Tibial nerve (tissue), 4 donors: Measurements from ENCODE around the gene ZMPSTE24.

Experiments used
- EP300 ChIP-seq, 2 donors: sonication (generic); formaldehyde crosslinking; IDR thresholded peaks; one replicate each; pipeline ENCODE4 v1.6.1; 2017; ENCODE audit warnings: antibody characterized with exemption in 2 of 2, mild to moderate bottlenecking in 1 of 2
- POLR2A ChIP-seq, 2 donors: fragments of 450-650 bp; IDR thresholded peaks; one replicate each; pipeline ENCODE4 v1.6.1; 2017; ENCODE audit warnings: antibody characterized with exemption in 2 of 2, mild to moderate bottlenecking in 2 of 2, moderate library complexity in 2 of 2
- TF ChIP-seq, protein P1 (sequence below), 5 experiments: fragments of 200-600 bp in 3 of 5; fragments of 450-650 bp in 2 of 5; sonication (generic) in 3 of 5; IDR thresholded peaks; one replicate each; pipeline ENCODE4 v1.5.1; 2016 to 2019; ENCODE audit warnings: antibody characterized with exemption in 5 of 5, mild to moderate bottlenecking in 3 of 5, moderate library complexity in 2 of 5

DNA sequence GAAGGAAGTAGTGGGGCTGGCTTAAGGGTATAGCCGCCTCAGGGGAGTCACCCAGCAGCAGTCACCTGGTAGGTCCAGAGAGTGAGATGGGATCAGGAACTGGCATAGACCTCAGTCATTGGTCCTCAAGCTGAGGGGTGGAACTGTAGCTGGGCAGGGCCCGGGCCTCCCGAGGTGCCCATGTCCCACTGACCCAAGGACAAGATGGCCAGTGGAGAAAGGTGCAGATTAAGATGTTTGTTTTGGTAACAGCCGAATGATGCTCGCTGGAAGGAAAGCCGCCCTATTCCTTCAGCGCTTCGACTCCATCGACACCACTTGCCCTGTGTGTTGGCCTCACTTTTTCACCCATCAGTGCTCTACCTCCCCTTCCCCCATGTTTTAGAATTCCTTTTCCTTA lies 42.6 kb downstream of the ZMPSTE24 start:
- TF ChIP-seq, protein P1, sequence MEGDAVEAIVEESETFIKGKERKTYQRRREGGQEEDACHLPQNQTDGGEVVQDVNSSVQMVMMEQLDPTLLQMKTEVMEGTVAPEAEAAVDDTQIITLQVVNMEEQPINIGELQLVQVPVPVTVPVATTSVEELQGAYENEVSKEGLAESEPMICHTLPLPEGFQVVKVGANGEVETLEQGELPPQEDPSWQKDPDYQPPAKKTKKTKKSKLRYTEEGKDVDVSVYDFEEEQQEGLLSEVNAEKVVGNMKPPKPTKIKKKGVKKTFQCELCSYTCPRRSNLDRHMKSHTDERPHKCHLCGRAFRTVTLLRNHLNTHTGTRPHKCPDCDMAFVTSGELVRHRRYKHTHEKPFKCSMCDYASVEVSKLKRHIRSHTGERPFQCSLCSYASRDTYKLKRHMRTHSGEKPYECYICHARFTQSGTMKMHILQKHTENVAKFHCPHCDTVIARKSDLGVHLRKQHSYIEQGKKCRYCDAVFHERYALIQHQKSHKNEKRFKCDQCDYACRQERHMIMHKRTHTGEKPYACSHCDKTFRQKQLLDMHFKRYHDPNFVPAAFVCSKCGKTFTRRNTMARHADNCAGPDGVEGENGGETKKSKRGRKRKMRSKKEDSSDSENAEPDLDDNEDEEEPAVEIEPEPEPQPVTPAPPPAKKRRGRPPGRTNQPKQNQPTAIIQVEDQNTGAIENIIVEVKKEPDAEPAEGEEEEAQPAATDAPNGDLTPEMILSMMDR (IDR thresholded peaks at IDR 0.05) = no peak
- TF ChIP-seq POLR2A (IDR thresholded peaks at IDR 0.05) = no peak
- no peak for TF ChIP-seq EP300 (IDR thresholded peaks at IDR 0.05)
